Activated naive CD8-positive, alpha-beta T cell treated with anti-CD3 and anti-CD28 coated beads, Interleukin-2, amount 10 ng/mL, durations not matched to agents 7 days and 5 days (primary cell): ENCODE measurements around the gene PHYKPL. TPM values are rescaled to one million over a fixed set of nuclear protein-coding genes. Genes with fewer than 3 reads are reported as not detected.
"Not testable (repeated sequence)": the region's sequence is repeated elsewhere in the genome, so short reads cannot be mapped to it uniquely, and the experiment has no call there.

Experiments
- ATAC-seq: fragments of 150-1000 bp; cut with Tn5 transposase; one replicate; pipeline ENCODE4 v1.10.0; 2021; ENCODE audit warnings: low read depth, moderate library complexity
- POLR2A ChIA-PET: fragments of 350-600 bp; sonication (Branson Sonifier 250); formaldehyde crosslinking; loops from one replicate; lab custom pipeline; 2021; ENCODE audit warnings: antibody characterized with exemption; lab: Charles Lee
- DNase-seq: peaks from one replicate; pipeline ENCODE4 v3.0.0; 2021
- H3K27ac Mint-ChIP-seq: one replicate; pipeline ENCODE4 v1.8.0; 2022; ENCODE audit warnings: mild to moderate bottlenecking, mixed read lengths
- H3K27me3 Mint-ChIP-seq: one replicate; pipeline ENCODE4 v1.8.0; 2022; ENCODE audit warnings: mild to moderate bottlenecking, moderate library complexity, mixed read lengths
- H3K36me3 Mint-ChIP-seq: one replicate; pipeline ENCODE4 v1.8.0; 2021; ENCODE audit warnings: mild to moderate bottlenecking, mixed read lengths
- H3K4me1 Mint-ChIP-seq: one replicate; pipeline ENCODE4 v1.8.0; 2021; ENCODE audit warnings: mixed read lengths
- H3K4me3 Mint-ChIP-seq: one replicate; pipeline ENCODE4 v1.8.0; 2022; ENCODE audit warnings: mild to moderate bottlenecking, moderate library complexity, mixed read lengths
- H3K9me3 Mint-ChIP-seq: one replicate; pipeline ENCODE4 v1.8.0; 2021; ENCODE audit warnings: mixed read lengths
- total RNA-seq, 2 experiments: library from RNA; stranded (reverse); gene quantifications; one replicate each; pipeline ENCODE4 v1.2.3, GENCODE V29; 2021

PHYKPL gene
- total RNA-seq, 2 experiments from 2014 or later: 158 to 165 TPM

DNA sequence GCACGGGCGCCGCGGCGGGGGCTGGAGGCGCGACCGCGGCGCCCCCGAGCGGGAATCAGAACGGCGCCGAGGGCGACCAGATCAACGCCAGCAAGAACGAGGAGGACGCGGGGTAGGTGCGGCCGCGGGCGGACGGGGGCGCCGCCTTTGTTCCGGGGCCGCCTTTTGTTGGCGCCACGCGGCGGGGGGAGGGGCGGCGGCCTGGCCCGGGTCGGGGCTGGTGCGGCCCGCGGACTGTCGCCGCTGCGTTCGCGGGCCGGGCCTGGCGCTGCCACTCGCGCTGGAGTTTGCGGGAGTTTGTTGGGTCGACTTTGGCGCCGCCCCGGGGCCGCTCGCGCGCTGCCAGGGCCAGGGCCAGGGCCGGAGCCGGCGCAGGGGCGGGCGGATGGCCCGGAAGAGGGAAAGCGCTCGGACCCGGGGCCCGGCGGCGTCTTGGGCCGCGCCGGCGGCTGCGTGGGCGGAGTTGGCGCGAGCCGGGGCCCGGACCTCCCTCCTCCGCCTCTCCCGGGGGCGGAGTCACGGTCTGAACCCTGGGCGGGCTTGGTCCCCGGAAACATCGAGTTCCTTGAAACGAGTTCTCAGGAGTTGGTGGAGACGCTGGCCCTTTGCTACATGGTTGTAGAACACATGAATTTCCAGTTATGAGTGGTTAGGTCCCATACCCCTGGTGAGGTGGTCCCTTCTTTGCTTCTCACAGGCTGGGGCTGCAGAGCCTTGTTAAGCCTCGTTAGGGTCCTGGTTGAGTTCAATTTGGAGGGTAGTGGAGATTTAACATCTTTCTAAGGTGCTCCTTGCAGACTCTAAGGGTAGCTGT lies 27.5 kb downstream of the PHYKPL start:
- Mint-ChIP-seq H3K9me3 (no peaks in the 10 kb centered on the region), H3K4me3 (peak overlapping the region; percentile 98), H3K27me3 (no peaks in the 10 kb centered on the region), H3K27ac (peak overlapping the region; percentile 80), H3K4me1 (peaks cover 35% of the 10 kb centered on the region), H3K36me3 (peaks cover 39% of the 10 kb centered on the region)
- POLR2A ChIA-PET: interaction anchor here (0.7 to 2.4 kb wide), 31 partner anchors 8 to 1674 kb away, joined by 3 to 19 read pairs (median 4); partner anchors contain the start of genes NHP2, PHYKPL, RUFY1 and ZNF354C
- DNase-seq: peak; percentile 85
- peak; percentile 62 for ATAC-seq

DNA sequence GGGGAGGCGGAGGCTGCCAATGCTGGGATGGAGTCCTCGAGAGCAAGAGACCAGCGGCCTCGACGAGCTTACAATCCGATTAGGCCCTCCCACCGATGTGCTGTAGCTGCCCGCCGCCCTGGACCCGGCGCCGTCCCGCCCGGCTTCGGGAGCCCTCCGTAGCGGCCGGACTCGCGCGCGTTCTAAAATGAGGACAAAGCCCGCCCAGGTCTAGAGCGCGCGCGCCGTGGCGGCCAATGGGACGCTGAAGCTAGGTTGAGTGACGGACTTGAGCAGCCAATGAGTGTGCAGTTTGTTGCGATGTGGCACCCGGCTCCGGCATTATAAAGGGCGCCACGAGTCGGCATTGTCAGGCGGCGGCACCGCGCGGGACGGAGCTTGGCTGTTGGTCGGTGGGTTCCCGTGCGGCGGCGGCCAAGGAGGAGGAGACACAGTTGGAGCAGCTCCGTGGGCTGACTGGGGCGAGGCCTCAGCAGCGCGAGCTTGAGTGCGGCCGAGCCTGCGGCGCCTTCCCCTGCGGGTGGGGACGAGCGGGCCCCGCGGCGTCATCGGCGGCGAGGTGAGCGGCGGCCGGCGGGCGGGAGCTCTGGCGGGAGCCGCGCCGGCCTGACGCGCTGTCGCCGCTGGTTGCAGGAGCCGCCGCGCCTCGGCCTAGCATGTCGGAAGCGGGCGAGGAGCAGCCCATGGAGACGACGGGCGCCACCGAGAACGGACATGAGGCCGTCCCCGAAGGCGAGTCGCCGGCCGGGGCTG lies 28.2 kb downstream of the PHYKPL start, which contains the start of gene HNRNPAB:
Gene HNRNPAB (plus strand): TSS at position 352 of the 753 bp plus-strand sequence. CDS start 305 bp downstream, at position 657.
- peaks cover 32% of the 10 kb centered on the region for H3K4me1 Mint-ChIP-seq
- H3K4me3 Mint-ChIP-seq: peak within 1 kb of the TSS; percentile 98
- DNase-seq (peak; percentile 96), ATAC-seq (peak; percentile 76)
- H3K27ac Mint-ChIP-seq: peak within 1 kb of the TSS; percentile 99
- H3K27me3 Mint-ChIP-seq: no peaks in the 10 kb centered on the region
- no peaks in the 10 kb centered on the region for H3K9me3 Mint-ChIP-seq
- POLR2A ChIA-PET: interaction anchor here (0.7 to 2.1 kb wide), 32 partner anchors 8 to 1673 kb away, joined by 3 to 19 read pairs (median 4); partner anchors contain the start of genes NHP2, PHYKPL, RUFY1 and ZNF354C
- H3K36me3 Mint-ChIP-seq: peaks cover 32% of the 10 kb centered on the region

DNA sequence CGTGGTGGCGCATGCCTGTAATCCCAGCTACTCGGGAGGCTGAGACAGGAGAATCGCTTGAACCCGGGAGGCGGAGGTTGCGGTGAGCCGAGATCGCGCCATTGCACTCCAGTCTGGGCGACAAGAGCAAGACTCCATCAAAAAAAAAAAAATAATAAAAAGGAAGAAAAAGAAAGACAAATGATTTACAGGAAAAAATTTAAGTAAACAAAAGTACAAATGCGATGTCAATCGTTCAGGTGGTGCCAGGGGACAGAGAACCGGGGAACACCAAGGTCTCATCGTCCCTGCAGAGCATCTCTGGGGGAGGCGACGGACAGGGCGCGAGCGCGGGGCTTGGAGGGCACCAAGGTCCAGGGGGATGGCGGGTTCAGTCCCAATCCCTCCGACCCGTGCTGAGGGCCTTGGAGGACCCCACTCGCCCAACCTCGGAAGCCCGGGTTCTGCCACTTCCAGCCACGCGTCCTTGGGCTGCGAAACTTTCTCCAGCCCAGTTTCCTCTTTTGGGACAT lies 28.9 kb downstream of the PHYKPL start:
- Mint-ChIP-seq H3K27ac (peak overlapping the region; percentile 99), H3K36me3 (peaks cover 27% of the 10 kb centered on the region), H3K4me3 (peak overlapping the region; percentile 98), H3K9me3 (no peaks in the 10 kb centered on the region), H3K27me3 (no peaks in the 10 kb centered on the region), H3K4me1 (peaks cover 27% of the 10 kb centered on the region)
- ATAC-seq: no peak
- no peak for DNase-seq
- POLR2A ChIA-PET: interaction anchor here (0.7 to 2.1 kb wide), 27 partner anchors 8 to 1347 kb away, joined by 3 to 19 read pairs (median 4); partner anchors contain the start of genes NHP2, PHYKPL, RUFY1 and ZNF354C

DNA sequence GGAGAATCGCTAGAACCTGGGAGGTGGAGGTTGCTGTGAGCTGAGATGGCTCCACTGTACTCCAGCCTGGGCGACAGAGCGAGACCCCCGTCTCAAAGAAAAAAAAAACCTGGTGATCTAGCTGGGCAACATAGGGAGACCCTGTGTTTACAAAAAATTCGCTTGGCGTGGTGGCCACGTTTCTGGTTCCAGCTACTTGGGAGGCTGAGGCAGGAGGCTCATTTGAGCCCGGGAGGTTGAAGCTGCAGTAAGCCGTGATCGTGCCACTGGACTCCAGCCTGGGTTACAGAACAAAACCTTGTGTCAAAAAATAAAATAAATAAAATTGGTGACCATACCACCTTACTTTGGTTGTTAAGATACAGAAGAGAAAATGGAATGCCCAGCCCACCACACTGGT lies 30.1 kb downstream of the PHYKPL start:
- Mint-ChIP-seq H3K27ac (no peak overlapping the region), H3K4me3 (no peak overlapping the region), H3K36me3 (peaks cover 22% of the 10 kb centered on the region), H3K9me3 (no peaks in the 10 kb centered on the region), H3K27me3 (no peaks in the 10 kb centered on the region), H3K4me1 (peaks cover 18% of the 10 kb centered on the region)
- DNase-seq (no peak), ATAC-seq (no peak)
- POLR2A ChIA-PET: interaction anchor here (0.7 kb wide), 1 partner anchor 9 kb away, joined by 3 read pairs; no protein-coding TSS in a partner anchor

DNA sequence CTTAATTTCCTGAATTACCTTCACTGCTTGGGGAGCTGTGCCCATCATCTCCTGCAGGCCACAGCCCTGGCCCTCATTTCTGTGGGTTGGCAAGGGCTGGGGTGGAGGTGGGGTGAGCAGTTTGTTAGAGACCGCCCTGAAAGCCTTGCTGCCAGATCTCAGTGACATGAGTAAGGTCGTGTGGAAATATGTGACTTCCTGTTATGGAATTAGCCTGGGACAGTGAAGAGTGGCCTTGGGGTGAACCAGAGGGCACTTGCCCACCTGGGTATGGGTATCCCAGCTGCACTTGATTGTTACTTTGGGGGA lies 30.7 kb downstream of the PHYKPL start:
- peaks cover 16% of the 10 kb centered on the region for H3K36me3 Mint-ChIP-seq
- H3K9me3 Mint-ChIP-seq: no peaks in the 10 kb centered on the region
- H3K27me3 Mint-ChIP-seq: no peaks in the 10 kb centered on the region
- POLR2A ChIA-PET: no interaction called here
- peaks cover 17% of the 10 kb centered on the region for H3K4me1 Mint-ChIP-seq
- no peak overlapping the region for H3K27ac Mint-ChIP-seq
- ATAC-seq (no peak), DNase-seq (no peak)
- H3K4me3 Mint-ChIP-seq: no peak overlapping the region

DNA sequence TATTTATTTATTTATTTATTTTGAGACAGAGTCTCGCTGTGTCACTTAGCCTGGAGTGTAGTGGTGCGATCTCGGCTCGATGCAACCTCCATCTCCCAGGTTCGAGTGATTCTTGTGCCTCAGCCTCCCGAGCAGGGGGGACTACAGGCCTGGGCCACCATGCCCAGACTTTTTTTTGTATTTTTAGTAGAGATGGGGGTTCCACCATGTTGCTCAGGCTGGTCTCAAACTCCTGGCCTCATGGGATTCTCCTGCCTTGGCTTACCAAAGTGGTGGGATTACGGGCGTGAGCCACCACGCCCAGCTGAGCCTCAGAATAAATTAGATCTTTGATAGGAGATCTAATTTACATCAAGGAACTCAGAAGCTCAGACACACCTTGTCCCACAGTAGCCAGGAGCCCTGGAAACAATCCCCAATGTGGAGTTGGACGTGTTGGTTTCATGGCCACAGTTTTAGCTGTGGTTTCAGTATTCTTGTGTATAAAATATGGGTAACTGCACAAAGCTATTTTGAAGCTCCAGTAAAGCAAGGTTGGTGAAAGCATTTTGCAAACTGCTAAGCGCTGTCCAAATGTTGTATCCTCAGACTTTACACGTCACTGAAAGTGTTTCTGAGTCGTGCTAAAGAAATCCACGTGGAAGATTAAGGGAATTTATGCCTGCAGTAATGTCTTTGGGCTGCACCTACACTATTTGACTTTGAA lies 31.2 kb downstream of the PHYKPL start:
- no peak for ATAC-seq
- Mint-ChIP-seq H3K9me3 (no peaks in the 10 kb centered on the region), H3K27ac (no peak overlapping the region), H3K36me3 (peaks cover 13% of the 10 kb centered on the region), H3K4me3 (no peak overlapping the region), H3K4me1 (peaks cover 14% of the 10 kb centered on the region), H3K27me3 (peaks cover 3% of the 10 kb centered on the region)
- DNase-seq: no peak
- POLR2A ChIA-PET: no interaction called here

DNA sequence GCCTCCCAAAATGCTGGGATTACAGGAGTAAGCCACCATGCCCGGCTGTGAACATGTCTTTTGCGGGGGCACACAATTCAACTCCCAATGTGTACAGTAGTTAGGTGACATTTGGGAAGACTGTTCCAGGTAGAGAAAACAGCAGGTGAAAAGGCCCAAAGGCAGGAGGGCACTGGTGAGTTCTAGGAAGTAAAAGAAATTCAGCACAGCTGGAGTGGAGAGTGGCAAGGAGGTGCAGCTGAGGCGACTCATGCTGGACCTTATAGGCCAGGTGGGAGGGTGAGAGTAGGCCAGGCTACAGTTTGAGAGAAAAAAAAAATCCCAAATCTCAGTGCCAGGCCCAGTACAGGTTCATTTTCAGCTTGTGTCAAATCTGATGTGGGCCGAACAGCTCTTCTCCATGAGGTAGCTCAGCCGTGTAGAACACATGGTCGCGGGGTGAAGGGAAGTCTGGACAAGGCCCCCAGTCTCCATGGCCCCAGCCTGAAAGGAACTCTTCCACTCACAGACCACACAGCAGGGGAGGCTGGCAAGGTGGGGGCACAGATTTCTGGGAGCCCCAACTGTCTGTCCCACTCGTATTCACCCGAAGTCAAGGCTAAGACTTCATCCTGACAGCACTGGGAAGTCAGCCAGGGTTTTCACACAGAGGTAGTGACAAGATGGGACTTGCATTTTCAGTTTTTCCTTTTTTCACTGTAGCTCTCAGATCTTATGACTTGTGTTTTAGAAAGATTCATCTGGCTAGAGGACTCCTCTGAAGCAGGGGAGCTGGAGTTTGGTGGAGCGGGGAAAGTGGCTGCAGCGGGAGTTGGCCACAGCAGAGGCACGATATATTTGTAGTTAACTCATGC lies 32.8 kb downstream of the PHYKPL start:
- Mint-ChIP-seq H3K36me3 (peaks cover 2% of the 10 kb centered on the region), H3K27me3 (peaks cover 5% of the 10 kb centered on the region), H3K27ac (no peak overlapping the region), H3K4me1 (peaks cover 9% of the 10 kb centered on the region), H3K9me3 (no peaks in the 10 kb centered on the region), H3K4me3 (no peak overlapping the region)
- ATAC-seq (no peak), DNase-seq (no peak)
- POLR2A ChIA-PET: no interaction called here

DNA sequence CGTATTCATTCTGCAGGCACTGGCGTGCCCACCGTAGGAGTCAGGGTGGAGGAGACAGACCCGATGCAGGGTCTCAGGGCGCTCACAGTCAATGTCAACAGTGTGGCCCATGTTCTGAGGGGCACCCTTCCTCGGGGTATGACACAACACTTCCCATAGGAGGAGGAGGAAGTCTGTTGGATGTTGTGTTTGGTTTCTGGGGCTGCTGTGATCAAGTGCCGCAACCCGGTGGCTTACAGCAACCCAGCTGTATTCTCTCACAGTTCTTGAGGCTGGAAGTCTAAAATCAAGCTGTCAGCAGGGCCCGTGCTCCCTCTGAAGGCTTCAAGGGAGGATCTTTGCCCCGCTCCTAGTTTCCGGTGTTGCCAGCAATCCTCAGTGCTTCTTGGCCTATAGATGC lies 33.9 kb downstream of the PHYKPL start:
- Mint-ChIP-seq H3K36me3 (no peaks in the 10 kb centered on the region), H3K4me1 (peaks cover 15% of the 10 kb centered on the region), H3K9me3 (no peaks in the 10 kb centered on the region), H3K27ac (no peak overlapping the region), H3K27me3 (peaks cover 6% of the 10 kb centered on the region), H3K4me3 (no peak overlapping the region)
- ATAC-seq: no peak
- DNase-seq: no peak
- POLR2A ChIA-PET: no interaction called here

DNA sequence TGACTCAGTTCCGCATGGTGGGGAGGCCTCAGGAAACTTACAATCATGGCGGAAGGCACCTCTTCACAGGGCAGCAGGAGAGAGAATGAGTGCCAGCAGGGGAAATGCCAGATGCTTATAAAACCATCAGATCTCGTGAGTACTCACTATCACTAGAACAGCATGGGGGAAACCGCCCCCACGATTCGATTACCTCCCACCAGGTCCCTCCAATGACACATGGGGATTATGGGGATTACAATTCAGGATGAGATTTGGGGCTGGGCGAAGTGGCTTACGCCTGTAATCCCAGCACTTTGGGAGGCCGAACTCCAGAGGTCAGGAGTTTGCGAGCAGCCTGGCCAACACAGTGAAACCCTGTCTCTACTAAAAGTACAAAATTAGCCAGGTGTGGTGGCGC lies 34.5 kb downstream of the PHYKPL start:
- POLR2A ChIA-PET, ATAC-seq, DNase-seq, H3K27ac Mint-ChIP-seq, H3K36me3 Mint-ChIP-seq, H3K9me3 Mint-ChIP-seq, H3K4me3 Mint-ChIP-seq: not testable (repeated sequence)
- Mint-ChIP-seq H3K4me1 (peaks cover 19% of the 10 kb centered on the region), H3K27me3 (peaks cover 11% of the 10 kb centered on the region)

DNA sequence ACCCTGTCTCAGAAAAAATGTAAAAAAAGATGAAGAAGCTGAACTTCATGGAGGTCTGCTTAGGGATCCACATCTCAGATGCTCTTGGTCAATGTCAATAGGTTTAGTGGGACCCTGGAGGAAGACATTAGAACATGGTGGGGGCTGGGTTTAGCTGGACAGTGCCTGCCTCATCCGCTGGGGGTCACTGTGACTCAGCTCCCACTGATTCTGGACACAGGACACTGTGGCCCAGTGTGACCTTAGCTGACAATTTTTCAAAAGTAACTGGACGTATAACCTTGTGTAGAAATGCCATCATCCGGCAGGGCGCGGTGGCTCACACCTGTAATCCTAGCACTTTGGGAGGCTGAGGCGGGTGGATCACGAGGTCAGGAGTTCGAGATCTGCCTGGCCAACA lies 35.6 kb downstream of the PHYKPL start:
- H3K9me3 Mint-ChIP-seq: no peaks in the 10 kb centered on the region
- peaks cover 4% of the 10 kb centered on the region for H3K36me3 Mint-ChIP-seq
- POLR2A ChIA-PET: interaction anchor here (0.5 to 1.1 kb wide), 2 partner anchors 17 to 1515 kb away, joined by 3 read pairs; no protein-coding TSS in a partner anchor
- H3K4me1 Mint-ChIP-seq: peaks cover 21% of the 10 kb centered on the region
- H3K4me3 Mint-ChIP-seq: no peak overlapping the region
- DNase-seq: no peak
- H3K27me3 Mint-ChIP-seq: peaks cover 13% of the 10 kb centered on the region
- H3K27ac Mint-ChIP-seq: no peak overlapping the region
- ATAC-seq: no peak

DNA sequence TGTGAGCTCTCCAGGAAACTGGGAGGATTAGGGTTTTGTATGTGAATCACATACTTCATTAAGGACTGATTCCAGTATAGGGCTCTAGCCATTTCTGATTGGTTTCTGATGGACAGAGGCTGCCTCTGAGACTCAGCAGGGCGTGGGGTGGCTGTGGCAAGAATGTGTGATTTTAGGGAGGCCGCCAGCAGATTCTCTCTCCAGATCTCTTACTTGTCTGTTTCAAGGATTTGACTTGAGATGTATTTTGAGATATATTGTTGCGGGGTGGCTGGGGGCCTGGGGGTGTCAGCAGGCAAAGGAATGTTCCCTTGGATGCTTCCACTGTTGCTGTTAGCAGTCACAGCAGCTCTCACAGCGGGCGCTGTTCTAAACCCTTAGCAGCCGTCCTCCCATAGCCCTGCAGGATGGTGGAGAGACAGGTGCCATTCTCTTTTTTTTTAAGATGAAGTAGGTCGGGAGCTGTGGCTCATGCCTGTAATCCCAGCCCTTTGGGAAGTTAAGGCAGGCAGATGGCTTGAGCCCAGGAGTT lies 36.3 kb downstream of the PHYKPL start:
- ATAC-seq: no peak
- H3K4me1 Mint-ChIP-seq: peaks cover 16% of the 10 kb centered on the region
- POLR2A ChIA-PET: interaction anchor here (0.7 kb wide), 1 partner anchor 8 kb away, joined by 3 read pairs; the partner anchor contains the start of gene HNRNPAB
- H3K27me3 Mint-ChIP-seq: peaks cover 16% of the 10 kb centered on the region
- no peak overlapping the region for H3K27ac Mint-ChIP-seq
- H3K4me3 Mint-ChIP-seq: no peak overlapping the region
- no peak for DNase-seq
- H3K9me3 Mint-ChIP-seq: no peaks in the 10 kb centered on the region
- peaks cover 4% of the 10 kb centered on the region for H3K36me3 Mint-ChIP-seq

DNA sequence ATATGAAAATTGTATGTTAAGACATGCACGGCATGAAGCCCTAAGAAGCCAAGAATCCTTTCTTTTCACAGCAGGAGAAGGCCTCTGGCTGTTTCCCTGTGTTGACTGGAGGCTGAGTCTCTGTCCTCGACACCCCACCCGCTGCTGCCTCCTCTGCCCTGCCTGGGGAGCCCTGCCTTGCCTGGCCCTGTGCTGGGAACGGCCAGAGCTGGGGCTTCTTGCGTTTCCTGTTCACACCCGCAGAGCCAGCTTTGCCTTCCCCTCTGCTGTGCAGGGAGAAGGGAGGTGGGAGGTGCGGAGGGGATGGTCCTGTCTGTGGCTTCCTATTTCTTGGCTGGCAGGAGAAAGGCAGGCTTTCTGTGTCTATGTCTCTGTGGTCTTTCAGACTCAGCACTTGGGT lies 38.6 kb downstream of the PHYKPL start:
- POLR2A ChIA-PET: interaction anchor here (0.7 to 1.4 kb wide), 2 partner anchors 10 to 11 kb away, joined by 3 to 9 read pairs; partner anchors contain the start of gene HNRNPAB
- peaks cover 16% of the 10 kb centered on the region for H3K4me1 Mint-ChIP-seq
- H3K27ac Mint-ChIP-seq: no peak overlapping the region
- H3K36me3 Mint-ChIP-seq: peaks cover 4% of the 10 kb centered on the region
- ATAC-seq: peak; percentile 75
- H3K4me3 Mint-ChIP-seq: peak overlapping the region; percentile 18
- no peaks in the 10 kb centered on the region for H3K9me3 Mint-ChIP-seq
- DNase-seq: no peak
- peaks cover 26% of the 10 kb centered on the region for H3K27me3 Mint-ChIP-seq
